HepG2 (cell line): ENCODE measurements around the gene PPP1R14D. TPM values are rescaled to one million over a fixed set of nuclear protein-coding genes. Genes with fewer than 3 reads are reported as not detected.

Experiments used
- ATAC-seq: fragments of 200-7000 bp; cut with Tn5 transposase; 3 replicates; pipeline ENCODE4 v1.9.1; 2020; ENCODE audit warnings: mild to moderate bottlenecking, moderate library complexity
- BruUV-seq: library from RNA; stranded (reverse); fragments of 400-500 nt; replicated peaks from 2 replicates; lab custom pipeline; 2021; lab: Mats Ljungman, UMichigan
- CTCF ChIA-PET: fragments of 300-600 bp; formaldehyde crosslinking; extraction: SDS; loops from one replicate; lab custom pipeline; 2021; ENCODE audit warnings: low total read pairs, inconsistent platforms, low intra/inter-chr PET ratio; lab: Yijun Ruan, JAX
- POLR2A ChIA-PET: fragments of 350-600 bp; sonication (Branson Sonifier 250); formaldehyde crosslinking; loops from one replicate; lab custom pipeline; 2020; ENCODE audit warnings: antibody characterized with exemption, inconsistent platforms; lab: Yijun Ruan, JAX
- DNase-seq: peaks from one replicate; pipeline ENCODE4 v3.0.0-alpha.2; 2015; ENCODE audit warnings: low spot score
- FAIRE-seq: peaks from 3 replicates; lab custom pipeline; 2011; peaks lifted over from hg19 to GRCh38; lab: Jason Lieb, UNC
- H2AFZ ChIP-seq: one replicate; pipeline ENCODE4 v1.6.1; 2011; ENCODE audit warnings: low read length, inconsistent platforms
- H3K27ac ChIP-seq: fragments of 300-600 bp; 3 replicates; pipeline ENCODE4 v1.8.0; 2011; ENCODE audit warnings: mixed run types, mild to moderate bottlenecking, mixed read lengths, low read length, inconsistent platforms; ENCODE audit not compliant: insufficient read depth; ENCODE audit errors: extremely low read length
- H3K27me3 ChIP-seq, 2 experiments: fragments of 200-600 bp in 1 of 2; 2 replicates in 1 of 2; 3 replicates in 1 of 2; pipeline versions ENCODE4 v1.6.0 to v1.8.0; 2011; ENCODE audit warnings: low read length in 2 of 2, mild to moderate bottlenecking in 2 of 2, moderate library complexity in 2 of 2, inconsistent platforms in 1 of 2; ENCODE audit not compliant: insufficient read depth in 2 of 2, control insufficient read depth in 1 of 2
- H3K36me3 ChIP-seq, 2 experiments: fragments of 200-600 bp in 1 of 2; replicated peaks in 1 of 2; 2 replicates in 1 of 2; 3 replicates in 1 of 2; pipeline versions ENCODE4 v1.5.1 to v1.8.0; 2011; ENCODE audit warnings: low read length in 2 of 2, inconsistent platforms in 1 of 2; ENCODE audit not compliant: insufficient read depth in 2 of 2, control insufficient read depth in 1 of 2
- H3K4me1 ChIP-seq: 2 replicates; pipeline ENCODE4 v1.5.1; 2012; ENCODE audit warnings: low read length, inconsistent platforms; ENCODE audit not compliant: insufficient read depth
- H3K4me2 ChIP-seq: 2 replicates; pipeline ENCODE4 v1.6.0; 2011; ENCODE audit warnings: low read depth, low read length, inconsistent platforms
- H3K4me3 ChIP-seq, 3 experiments: fragments of 200-600 bp in 1 of 3; sonication (generic), shearing (Covaris generic) in 1 of 3; replicated peaks in 1 of 3; 2 replicates each; pipeline ENCODE4 v1.5.1; 2011 to 2016; ENCODE audit warnings: low read length in 3 of 3, inconsistent platforms in 2 of 3, low read depth in 2 of 3, mild to moderate bottlenecking in 2 of 3, control low read depth in 1 of 3, mixed read lengths in 1 of 3; ENCODE audit not compliant: insufficient read depth in 1 of 3
- H3K79me2 ChIP-seq: one replicate; pipeline ENCODE4 v1.6.1; 2011; ENCODE audit warnings: low read length, inconsistent platforms; ENCODE audit not compliant: insufficient read depth
- H3K9ac ChIP-seq: 2 replicates; pipeline ENCODE4 v1.6.0; 2011; ENCODE audit warnings: mild to moderate bottlenecking, low read depth, low read length, inconsistent platforms; ENCODE audit not compliant: insufficient read depth
- H3K9me3 ChIP-seq: 2 replicates; pipeline ENCODE4 v1.5.1; 2012; ENCODE audit warnings: mild to moderate bottlenecking, low read length
- H4K20me1 ChIP-seq: 2 replicates; pipeline ENCODE4 v1.6.0; 2011; ENCODE audit warnings: inconsistent platforms, mild to moderate bottlenecking, low read length, moderate library complexity; ENCODE audit not compliant: insufficient read depth
- AGO2 ChIP-seq: fragments of 200-400 bp; formaldehyde crosslinking; optimal IDR thresholded peaks from 2 replicates; pipeline ENCODE3; 2017; ENCODE audit warnings: mild to moderate bottlenecking, low read depth, low read length, moderate library complexity
- ARID3A ChIP-seq: IDR thresholded peaks from 2 replicates; pipeline ENCODE4 v1.6.1; 2012; ENCODE audit warnings: low read depth, low read length, improper control_type of control experiment
- DRAP1 ChIP-seq: IDR thresholded peaks from 2 replicates; pipeline ENCODE4 v1.6.1; 2016; ENCODE audit warnings: missing genetic modification reagents, missing compliant biosample characterization
- NFE2 ChIP-seq: sonication (generic); formaldehyde crosslinking; IDR thresholded peaks from 2 replicates; pipeline ENCODE4 v1.4.0; 2020; ENCODE audit warnings: missing genetic modification reagents
- RELA ChIP-seq: sonication (generic); formaldehyde crosslinking; IDR thresholded peaks from 2 replicates; pipeline ENCODE4 v1.4.0; 2020; ENCODE audit warnings: missing genetic modification reagents
- RXRB ChIP-seq: IDR thresholded peaks from 2 replicates; pipeline ENCODE4 v1.6.1; 2016; ENCODE audit warnings: borderline replicate concordance, missing genetic modification reagents, missing compliant biosample characterization
- ZBTB2 ChIP-seq: sonication (generic); formaldehyde crosslinking; IDR thresholded peaks from 2 replicates; pipeline ENCODE4 v1.8.0; 2022; ENCODE audit warnings: low read depth, missing genetic modification reagents
- ZNF180 ChIP-seq: sonication (generic); formaldehyde crosslinking; IDR thresholded peaks from 2 replicates; pipeline ENCODE4 v1.4.0; 2020; ENCODE audit warnings: low read depth, missing genetic modification reagents, borderline replicate concordance
- ZNF3 ChIP-seq: IDR thresholded peaks from 2 replicates; pipeline ENCODE4 v1.7.0; 2017; ENCODE audit warnings: inconsistent platforms
- ZNF513 ChIP-seq: sonication (generic); formaldehyde crosslinking; conservative IDR thresholded peaks from 2 replicates; pipeline ENCODE4 v1.5.0; 2020; ENCODE audit warnings: missing genetic modification reagents
- ZNF570 ChIP-seq: sonication (generic); formaldehyde crosslinking; IDR thresholded peaks from 2 replicates; pipeline ENCODE4 v1.4.0; 2020; ENCODE audit warnings: mild to moderate bottlenecking, missing genetic modification reagents, borderline replicate concordance
- ZNF572 ChIP-seq: sonication (generic); formaldehyde crosslinking; IDR thresholded peaks from 2 replicates; pipeline ENCODE4 v1.5.1; 2020; ENCODE audit warnings: mild to moderate bottlenecking, missing genetic modification reagents
- ZNF704 ChIP-seq: sonication (generic); formaldehyde crosslinking; IDR thresholded peaks from 2 replicates; pipeline ENCODE4 v1.8.1; 2023; ENCODE audit warnings: mild to moderate bottlenecking, inconsistent platforms, moderate library complexity, missing genetic modification reagents, borderline replicate concordance
- ZNF770 ChIP-seq: sonication (generic); formaldehyde crosslinking; IDR thresholded peaks from 2 replicates; pipeline ENCODE4 v1.5.0; 2020; ENCODE audit warnings: mild to moderate bottlenecking, missing genetic modification reagents
- ZSCAN21 ChIP-seq: sonication (generic); formaldehyde crosslinking; IDR thresholded peaks from 2 replicates; pipeline ENCODE4 v1.8.0; 2022; ENCODE audit warnings: mild to moderate bottlenecking, missing genetic modification reagents, moderate library complexity, borderline replicate concordance
- WGBS: methylation state at CpG from one replicate; pipeline ENCODE4 v1.1.6; 2017; ENCODE audit warnings: low lambda C conversion rate; 5-methylcytosine and 5-hydroxymethylcytosine counted together
- in situ Hi-C: cut with HindIII; loops from 2 replicates; pipeline ENCODE4 v1.10.0; 2017; ENCODE audit warnings: low pct_unique_long_range_greater_than_20kb; ENCODE audit not compliant: extremely low pct_ligation_motif_present
- intact Hi-C: fragments of 100-400 bp; cut with micrococcal nuclease; formaldehyde crosslinking; loops from one replicate; pipeline ENCODE4 v1.10.0; 2022; ENCODE audit not compliant: unreplicated experiment
- polyA plus RNA-seq, 8 experiments: library from polyadenylated mRNA; depleted of rRNA in 3 of 8; stranded (reverse) in 7 of 8; unstranded in 1 of 8; fragments of >200 nt; fragmentation: Illumina TruSeq in 4 of 8; extraction: Trizol in 4 of 8; gene quantifications; 2 replicates each; pipeline versions ENCODE4 v1.2.1 to v1.2.3, GENCODE V29; 2011 to 2016; ENCODE audit warnings: low read depth in 4 of 8, missing spikeins in 1 of 8, mixed read lengths in 1 of 8; ENCODE audit not compliant: insufficient read depth in 1 of 8
- total RNA-seq, 5 experiments: library from RNA; depleted of rRNA; stranded (reverse); fragments of >200 nt; fragmentation: Illumina TruSeq; extraction: Trizol; gene quantifications; 2 replicates each; pipeline ENCODE4 v1.2.3, GENCODE V29; 2016; ENCODE audit warnings: low read depth in 1 of 5

The PPP1R14D gene
- total and polyA plus RNA-seq, 2 of the 13 experiments (the other 11 are each of a cell fraction or from before 2014, with no cell fraction given), result 0.53 to 0.55 TPM

GRCh38 chr15:40803076-40803475 is 25.4 kb downstream of the PPP1R14D start (continued):
- no peak for TF ChIP-seq DRAP1 (CRISPR knock-in tag)
- TF ChIP-seq ZNF3 (CRISPR knock-in tag), result no peak
- TF ChIP-seq NFE2 (CRISPR knock-in tag), result no peak
- no peak for TF ChIP-seq ZNF570 (CRISPR knock-in tag)
- no peak for TF ChIP-seq ZNF704 (CRISPR knock-in tag)
- TF ChIP-seq ZNF513 (CRISPR knock-in tag), result no peak
- no peak for TF ChIP-seq ZNF770

- CTCF ChIA-PET, result no interaction called here
- POLR2A ChIA-PET, result no interaction called here
- TF ChIP-seq AGO2, result no peak
- TF ChIP-seq ZSCAN21 (CRISPR knock-in tag), result no peak
- no peak for TF ChIP-seq ZNF180 (CRISPR knock-in tag)
- no peak for TF ChIP-seq RXRB
- TF ChIP-seq ZBTB2 (CRISPR knock-in tag), result no peak
- no peak for TF ChIP-seq ZNF572
- no peak for TF ChIP-seq RELA (CRISPR knock-in tag)
- TF ChIP-seq ARID3A, result no peak
These were observed 29.0 kb downstream of the PPP1R14D start for GRCh38 chr15:40799523-40799922.

More at GRCh38 chr15:40799523-40799922, 29.0 kb downstream of the PPP1R14D start:
- Histone ChIP-seq H3K79me2 (peaks cover 5% of the 10 kb centered on the region), H3K4me3 (no peak overlapping the region), H2AFZ (no peak overlapping the region), H3K27me3 (no peaks in the 10 kb centered on the region), H3K4me2 (no peak overlapping the region), H3K27ac (no peak overlapping the region), H3K9me3 (no peaks in the 10 kb centered on the region), H3K4me1 (peaks cover 36% of the 10 kb centered on the region), H4K20me1 (no peaks in the 10 kb centered on the region), H3K36me3 (no peaks in the 10 kb centered on the region; a peak in 1 of 5 replicates), H3K9ac (no peak overlapping the region)
- WGBS, result 98% methylated on average over 3 of the region's 3 CpGs
- no peak for DNase-seq
- in situ Hi-C loops (no loop called here), intact Hi-C loops (no loop called here)
- no TSS peak for BruUV-seq
- no peak for FAIRE-seq
- ATAC-seq, result no peak
